Panc1 (cell line): Measurements from ENCODE around the gene BCL2.

Experiments
- CTCF ChIP-seq: fragments of 450-650 bp; IDR thresholded peaks from 2 replicates; pipeline ENCODE4 v1.5.1; 2017; ENCODE audit warnings: mild to moderate bottlenecking
- POLR2AphosphoS5 ChIP-seq: IDR thresholded peaks from 2 replicates; pipeline ENCODE4 v1.6.1; 2012; ENCODE audit warnings: mild to moderate bottlenecking, low read depth, low read length, moderate library complexity

GRCh38 chr18:63315131-63315662, 4.4 kb downstream of the BCL2 start:
- no peak for TF ChIP-seq CTCF
- TF ChIP-seq POLR2AphosphoS5, result no peak
